ENCODE results near the gene MACROD2.

MACROD2 gene

DNA sequence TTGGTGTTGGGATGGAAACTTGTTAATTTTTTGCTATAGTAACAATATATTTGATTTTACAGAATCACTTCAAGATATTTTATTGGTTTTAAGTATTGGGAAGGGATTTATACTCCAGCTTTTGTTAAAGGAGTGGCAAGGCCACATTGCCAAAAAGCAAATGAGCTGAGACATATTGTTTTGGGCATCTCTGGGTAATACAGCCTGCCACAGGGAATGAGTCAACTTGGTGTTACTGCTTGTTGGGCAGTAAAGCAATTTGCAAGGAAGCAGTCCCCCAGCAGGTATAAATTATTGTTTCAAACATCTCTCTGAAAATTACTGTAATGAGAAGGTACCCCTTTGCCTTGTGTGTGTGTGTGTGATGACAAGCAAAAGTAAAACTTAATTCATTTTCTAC, 1210.4 kb downstream of the MACROD2 start:
- no peak for DNase-seq

DNA sequence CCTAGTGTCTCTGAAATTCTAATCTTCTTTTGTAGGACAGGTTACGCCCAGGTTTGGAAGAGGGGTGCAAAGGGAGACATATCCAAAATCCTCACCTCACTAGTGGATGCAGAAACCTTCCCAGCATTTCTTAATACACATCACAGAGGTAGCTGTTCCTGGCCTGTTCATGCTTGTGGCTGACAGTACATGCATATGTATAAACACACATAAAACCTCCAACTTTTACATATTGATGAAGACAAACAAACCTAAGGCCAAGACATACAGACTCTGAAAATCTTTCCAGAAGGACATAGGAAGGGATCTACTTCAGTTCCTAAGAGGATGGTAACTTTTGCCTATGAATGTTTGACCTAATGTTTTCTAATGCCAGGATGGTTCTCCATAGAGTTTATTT, 1214.2 kb downstream of the MACROD2 start:
- no peak for DNase-seq

DNA sequence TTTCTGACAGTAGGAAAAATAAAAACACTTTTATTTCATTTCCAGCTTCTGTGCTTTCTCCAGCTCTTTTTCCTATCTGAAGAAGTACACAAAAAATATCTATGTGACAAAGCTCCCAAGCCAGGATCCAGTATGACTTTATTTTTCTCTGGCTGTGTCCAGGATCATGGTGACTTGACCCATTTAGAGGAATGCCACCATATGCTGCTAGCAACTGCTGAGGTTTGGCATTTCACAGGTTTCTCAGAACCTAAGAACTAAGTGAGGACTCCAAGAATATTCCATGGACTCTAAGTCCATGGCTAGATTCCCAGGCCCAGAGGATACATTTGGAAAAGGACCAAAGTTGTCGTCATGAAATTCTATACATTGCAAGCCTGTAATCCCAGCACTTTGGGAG, 1218.7 kb downstream of the MACROD2 start:
- no peak for DNase-seq

DNA sequence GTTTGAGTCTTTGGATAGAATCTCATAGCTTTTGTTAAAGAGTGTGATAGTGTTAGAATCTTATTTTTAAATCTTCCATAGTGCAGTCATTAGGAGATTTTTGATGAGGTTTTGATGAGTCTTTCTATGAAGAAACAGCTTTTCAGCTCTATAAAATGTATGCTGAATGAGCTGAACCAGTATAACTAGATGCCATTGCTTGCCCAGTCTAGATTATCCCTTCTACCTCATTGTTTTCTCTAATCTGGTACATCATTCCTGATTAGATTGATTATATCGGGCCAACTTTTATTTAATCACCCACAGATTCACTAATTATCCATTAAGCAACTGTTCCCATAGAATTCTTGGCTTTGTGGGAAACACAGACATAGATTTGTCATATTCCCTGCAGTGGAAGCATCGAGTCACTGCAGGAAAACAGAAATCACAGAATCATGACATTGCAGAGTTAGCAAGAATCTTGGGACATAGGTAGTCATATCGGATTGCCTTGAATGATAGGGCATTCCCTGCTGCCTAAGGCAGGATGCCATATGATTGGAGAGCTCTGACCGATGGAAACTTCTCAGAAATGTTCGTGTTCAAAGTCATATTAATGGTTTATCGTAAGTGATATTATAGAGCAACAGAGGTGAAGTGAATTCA, 1224.8 kb downstream of the MACROD2 start:
- DNase-seq = no peak

DNA sequence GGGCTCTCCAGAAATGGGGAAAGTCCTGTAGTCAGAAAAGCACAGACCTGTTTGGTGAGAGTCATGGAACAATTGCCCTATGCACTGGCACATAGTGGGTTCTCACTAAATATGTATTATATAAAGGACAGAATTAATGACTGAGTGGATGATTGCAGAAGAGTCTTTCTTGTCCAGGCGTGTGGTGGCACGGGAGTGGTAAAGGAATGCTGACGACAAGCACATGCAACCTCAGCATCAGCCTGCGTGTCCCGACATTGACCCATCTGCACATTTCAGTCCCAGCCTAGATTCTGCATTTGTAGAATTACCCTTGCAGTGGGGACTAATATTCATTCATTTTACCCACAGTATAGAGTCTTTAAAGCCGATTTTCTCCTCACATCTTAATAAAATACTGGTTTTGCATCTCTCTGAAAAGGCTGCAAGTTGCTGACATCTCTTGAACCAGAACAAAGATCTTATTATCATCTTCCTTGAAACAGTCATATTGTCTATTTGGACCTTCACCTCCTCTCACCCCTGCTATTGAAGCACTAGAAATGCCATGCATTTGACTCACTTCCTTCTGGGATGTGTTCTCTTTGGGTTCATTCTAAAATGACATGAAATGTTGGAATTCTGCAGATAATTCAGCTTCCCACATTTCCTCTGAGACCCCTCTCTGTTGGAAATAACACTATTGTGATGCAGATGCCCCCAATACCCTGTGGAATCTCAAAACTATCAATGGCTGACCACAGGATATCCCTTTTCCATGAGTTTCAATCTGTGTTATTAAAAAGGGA, 1225.7 kb downstream of the MACROD2 start:
- no peak for DNase-seq

DNA sequence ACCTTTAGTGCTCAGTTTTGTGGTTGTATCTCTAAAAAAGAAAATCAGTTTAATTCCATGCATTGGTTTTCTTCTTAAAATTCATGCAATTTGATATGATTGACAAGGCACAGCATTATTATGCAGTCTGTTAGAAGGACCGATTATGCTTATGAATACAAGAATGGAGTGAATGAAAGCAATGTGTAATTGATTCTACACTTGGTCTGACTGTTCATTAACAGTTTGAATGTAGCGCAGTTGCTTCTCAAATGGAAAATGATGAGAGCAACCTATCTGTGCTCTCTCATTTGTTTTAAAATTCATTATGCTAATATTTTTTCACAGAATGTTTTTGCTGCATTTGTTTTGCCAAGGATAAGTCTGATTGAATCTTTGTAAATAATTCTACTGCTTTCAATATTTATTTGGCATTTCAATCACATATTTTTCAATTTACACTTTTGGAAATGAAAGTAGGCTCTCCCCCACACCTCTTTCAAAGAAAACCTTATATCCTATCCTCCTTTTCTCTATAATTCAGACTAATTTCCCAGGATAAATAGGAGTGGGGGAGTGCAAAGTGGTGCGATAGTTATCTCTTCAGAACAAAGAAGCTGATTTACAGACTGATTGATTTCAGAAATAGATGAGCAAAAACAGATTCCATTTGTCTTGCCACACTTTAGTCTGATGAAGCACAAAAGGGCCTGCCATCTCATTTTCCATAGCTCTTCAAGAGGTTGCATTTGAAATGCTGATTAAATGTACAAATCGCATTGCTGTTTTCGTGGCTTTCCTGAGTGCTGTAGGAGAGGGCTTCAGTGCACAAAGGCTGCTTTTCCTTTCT, 1227.4 kb downstream of the MACROD2 start:
- DNase-seq = no peak

DNA sequence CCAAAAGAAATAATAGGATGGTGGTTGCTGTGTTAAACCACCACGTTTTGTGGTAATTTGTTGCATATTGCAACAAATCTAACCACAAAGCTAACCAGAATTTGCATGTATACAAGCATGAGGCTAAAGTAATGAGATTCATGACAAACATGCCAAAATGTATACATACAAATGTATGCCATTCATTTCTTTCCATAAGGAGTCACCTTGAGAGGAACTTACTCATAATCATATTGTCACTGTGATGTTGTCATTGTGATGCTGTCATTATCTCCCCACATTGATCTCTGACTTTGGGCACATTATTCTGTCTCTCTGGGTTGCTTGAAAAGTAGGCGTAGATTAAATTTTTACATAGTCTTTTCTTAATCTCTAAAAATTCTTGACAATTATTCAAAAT, 1228.9 kb downstream of the MACROD2 start:
- no peak for DNase-seq

DNA sequence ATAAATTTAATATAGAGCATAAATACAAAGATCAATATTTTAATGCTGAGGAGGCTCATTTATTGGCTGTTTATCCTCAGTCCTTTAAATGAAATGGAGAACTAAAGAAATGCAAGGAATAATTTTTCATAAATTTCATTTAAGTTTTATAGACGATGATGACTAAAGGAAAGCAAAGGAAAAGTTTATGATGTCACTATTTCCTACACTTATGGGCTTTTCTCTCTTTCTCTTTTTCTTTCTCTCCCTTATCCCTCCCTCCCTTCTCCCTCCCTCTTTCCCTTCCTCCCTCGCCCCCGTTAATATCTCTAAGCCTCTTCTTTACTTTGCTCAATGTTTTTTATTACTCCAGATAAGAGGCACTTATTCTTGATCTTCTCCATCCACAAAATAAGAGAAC, 1231.8 kb downstream of the MACROD2 start:
- no peak for DNase-seq

DNA sequence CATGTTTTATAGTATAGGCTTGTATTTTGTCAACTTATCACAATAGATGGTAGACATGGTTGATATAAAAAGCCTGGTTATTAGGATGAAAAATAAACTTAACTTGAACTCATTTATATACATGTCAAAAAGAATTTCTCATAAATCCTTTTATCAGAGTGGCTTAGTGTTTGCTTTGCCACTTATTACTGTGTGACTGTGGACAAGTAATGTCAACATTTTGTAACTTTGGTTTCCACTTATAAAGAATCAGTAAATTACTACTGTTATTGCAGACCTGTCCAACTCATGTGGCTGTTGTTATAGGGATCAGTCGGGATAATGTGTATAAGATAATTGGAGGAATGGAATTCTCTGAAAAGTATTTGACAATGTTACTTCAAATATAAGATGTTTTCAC, 1236.9 kb downstream of the MACROD2 start:
- DNase-seq = no peak

DNA sequence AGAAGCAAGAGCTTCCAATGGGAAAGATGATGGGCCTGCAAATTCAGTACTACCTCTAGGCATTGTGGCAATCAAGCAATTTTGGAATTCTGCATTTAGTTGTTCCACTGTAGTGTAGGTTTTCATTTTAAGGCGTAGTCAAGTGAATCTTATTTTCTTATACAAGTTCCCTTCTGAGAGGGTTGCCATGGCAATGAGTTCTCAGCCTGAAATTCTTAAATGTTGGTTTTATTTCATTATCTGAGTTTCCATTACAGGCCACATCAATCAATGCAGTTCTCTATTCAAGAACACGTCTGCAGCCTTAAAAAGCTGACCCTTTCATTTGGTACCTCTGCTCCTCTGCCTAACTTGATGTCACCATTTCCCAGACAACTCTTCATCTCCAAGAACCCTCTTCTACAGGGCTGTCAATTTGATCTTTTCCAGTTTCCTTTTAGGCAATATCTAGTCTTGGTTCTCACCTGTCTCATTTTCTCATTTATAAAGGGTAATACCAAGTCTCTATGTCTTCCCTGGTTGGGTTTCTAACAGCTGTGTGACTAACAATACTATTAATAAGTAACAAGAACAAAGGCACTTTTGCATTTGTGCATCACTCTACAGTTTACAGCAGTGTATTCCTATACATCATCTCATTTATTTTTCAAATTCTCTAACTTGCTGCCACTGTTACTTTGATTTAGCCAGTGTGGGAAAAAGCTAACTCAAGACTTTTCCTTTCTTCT, 1240.3 kb downstream of the MACROD2 start:
- DNase-seq = no peak

DNA sequence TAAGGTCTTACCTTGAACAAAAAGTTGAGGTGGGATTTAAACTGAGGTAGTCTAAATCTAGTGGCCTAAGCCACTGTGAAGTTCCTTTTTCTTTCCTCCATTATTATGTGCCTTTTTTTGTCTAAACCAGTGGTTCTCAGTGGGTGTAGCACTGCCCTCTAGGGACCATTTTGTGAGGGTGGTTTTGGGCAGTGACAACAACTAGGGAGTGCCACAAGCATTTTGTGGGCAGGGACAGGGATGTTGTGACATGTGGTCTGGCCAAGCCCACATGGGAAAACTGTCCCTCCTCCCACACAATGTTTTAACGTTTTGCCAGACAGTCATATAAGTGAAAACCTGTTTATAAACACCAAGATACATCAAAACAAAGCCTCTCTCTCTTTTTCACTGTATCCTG, 1241.5 kb downstream of the MACROD2 start:
- no peak for DNase-seq

DNA sequence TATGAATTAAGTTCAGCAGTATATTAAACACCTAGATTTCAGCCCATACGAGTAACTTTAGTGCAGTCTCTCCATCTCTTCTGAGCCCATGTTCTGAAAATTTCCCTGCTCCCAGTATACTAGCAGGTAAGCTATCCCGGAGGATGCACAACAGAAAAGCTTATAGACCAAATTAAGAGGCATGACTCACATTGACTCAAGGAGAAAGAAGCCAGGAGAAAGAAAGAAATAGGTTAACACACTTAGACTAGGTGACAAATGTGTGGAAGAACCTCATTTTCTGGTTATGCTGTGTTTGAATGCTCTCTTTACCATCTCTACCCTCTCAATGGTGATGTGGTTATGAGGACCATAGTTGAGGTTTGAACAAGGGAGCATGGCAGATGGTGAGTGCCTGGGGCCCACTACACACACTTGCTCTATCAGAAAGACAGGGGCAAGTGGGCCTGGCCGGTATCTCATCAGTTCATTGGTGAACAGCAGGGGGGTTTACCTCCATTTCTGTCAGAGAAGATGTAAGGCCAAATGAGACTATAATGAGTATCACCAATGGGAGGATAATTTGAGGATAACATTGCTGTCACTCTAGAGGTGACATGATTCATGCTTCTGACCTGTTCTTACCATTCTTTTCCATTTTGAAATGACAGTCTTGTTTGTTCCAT, 1244.4 kb downstream of the MACROD2 start:
- no peak for DNase-seq

DNA sequence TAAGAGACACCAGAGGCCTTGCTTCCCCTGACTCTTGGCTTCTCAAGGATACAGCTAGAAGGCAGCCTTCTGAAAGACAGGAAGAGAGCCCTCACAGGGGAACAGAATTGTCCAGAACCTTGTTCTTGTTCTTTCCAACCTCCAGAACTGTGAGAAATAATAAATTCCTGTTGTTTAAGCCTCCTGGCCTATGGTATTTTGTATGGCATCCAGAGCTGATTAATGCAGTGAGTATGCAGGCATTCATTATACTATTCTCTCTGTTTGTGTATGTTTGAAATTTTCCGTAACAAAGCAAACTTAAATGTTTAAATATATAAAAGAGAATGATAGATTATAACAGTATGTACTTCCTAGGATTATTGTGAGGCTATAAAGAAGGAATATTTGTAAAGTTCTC, 1245.5 kb downstream of the MACROD2 start:
- no peak for DNase-seq

DNA sequence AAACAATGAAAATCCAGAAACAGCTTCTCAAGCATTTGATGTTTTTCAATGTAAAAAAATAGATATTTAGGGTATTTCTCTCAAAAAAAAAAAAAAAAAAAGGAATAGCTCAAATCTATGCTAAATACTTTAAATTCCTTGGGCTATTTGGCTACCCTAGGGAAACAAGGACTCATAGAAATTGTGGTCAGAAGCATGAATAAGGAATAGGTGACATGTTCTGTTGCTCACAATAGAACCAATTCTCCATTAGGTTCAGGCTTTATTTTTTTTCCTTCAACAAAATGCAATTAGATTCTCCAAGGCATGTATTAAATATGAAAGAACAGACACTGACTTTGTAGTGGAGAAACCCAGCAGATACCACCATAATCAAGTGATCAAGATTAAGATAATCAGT, 1246.4 kb downstream of the MACROD2 start:
- no peak for DNase-seq

DNA sequence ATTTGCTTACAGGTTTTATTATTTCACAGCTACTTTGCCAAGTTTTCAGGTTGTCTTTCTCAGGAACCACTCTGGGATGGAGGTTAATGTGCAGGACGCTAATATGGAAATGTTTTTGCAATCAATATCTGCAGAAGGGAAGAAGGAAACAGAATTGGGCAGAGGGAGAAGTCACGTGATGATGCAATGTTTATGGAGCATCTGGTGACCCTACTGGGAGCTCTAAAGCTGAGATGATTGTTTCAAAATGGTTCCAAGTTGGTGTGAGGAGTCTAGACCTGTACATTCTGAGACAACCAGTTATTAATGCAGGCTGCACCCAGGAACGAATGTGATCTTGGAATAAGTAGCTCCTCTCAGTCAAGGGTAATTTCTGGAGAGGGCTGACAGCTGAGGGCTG, 1247.5 kb downstream of the MACROD2 start:
- DNase-seq = no peak

DNA sequence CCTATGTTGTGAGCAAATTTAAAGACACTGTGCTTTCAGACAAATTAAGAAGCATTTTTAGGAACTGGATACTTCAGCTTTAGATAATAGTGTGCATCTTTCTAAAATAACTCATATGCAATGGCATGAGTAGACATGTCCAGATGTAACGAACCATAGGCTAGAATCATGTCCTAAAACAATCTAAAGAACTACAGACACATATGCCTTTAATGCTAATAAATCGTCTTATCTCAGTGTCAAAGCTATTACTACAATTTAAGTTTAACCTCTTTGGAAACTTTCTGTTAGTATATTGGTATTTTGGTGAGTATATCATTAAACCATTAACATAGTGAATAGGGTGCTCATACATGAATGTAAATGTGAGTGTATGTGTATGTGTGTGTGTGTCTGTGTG, 1250.6 kb downstream of the MACROD2 start:
- DNase-seq = no peak

DNA sequence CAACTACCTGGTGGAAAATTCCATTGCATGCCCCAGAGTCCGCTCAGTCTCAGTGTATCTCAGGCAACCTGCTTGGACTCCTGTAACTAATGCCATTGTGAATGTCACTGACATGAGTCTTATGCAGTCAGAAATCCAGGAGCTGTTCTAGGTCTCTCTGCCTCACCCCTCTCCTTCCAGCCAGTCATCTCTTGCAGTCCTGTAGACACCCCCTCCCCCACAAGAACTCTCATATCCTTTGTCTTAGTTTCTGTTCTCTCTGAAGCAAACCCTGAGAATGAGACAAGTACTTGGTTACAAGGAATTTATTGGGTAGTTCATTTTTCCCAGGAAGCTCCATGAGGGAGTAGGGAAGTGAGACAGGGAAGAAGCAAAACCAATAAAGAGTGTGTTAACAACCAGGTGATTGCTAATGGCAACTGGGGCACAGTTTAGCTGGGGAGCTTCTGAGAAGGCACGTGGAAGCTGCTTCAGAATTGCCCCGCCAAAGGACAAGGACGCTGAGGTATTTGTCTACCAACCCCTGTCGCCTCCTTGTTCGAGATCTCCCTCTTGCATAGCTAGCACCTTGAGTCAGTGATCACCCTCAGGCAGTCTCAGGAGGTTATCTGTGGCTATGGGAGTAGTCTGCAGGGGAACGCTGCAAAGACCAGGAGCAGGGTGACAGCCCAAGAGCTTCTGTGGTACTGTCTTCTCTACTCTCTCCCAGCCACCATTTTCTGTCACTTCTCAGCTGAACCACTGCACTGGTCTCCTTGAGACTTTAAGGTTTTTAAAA, 1253.5 kb downstream of the MACROD2 start:
- no peak for DNase-seq

DNA sequence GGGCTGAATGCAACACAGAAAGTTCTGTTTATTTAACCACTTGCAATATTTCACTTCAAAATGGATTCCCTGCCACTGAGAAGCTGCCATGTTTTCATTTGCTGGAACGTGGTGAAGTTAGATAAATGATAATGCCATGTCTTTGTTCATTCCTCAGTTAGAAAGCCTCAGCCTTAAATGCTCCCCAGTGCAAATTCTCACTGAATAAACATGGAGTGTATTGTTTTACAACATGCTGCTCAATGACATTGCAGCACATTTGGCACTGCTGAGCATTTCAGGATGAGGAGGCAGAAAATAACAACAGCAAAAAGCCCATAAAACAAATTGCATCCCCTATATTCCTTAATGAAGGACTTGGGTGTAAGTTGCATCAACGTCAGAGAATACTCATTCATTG, 1255.9 kb downstream of the MACROD2 start:
- DNase-seq = no peak

DNA sequence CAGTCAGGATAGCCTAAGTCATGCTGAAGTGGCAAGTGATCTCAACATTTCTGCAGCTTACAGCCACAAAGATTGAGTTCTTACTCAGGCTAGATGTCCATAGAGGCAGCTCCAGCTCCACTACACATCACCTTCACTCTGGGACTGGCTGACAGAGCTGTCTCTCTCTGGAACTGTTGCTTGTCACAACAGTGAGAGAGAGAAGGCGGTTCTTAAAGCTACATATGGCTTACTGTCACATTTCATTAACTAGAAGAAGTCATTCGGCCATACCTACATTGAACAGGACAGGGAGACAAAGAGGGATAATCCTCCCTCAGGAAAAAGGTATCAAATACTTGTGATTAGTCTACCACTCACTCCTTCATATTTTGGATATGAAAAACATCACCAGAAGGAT, 1257.0 kb downstream of the MACROD2 start:
- DNase-seq = no peak

DNA sequence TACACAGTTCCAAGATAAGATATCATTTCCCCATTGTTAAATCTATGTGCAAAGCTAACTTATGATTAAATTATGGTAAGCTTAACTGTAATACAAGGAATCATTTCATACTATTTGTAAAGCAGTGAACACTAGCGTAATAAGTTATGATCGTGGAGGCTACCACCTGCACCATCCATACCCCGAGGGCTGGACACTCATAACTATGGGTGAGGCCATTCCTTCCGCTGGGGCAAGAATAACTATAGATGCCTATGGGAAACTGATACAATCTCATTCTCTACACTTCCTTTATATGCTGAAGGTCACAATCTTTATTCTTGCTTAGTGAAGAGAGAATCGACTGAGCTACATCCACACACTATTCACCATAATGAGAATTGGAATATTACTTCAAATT, 1258.1 kb downstream of the MACROD2 start:
- DNase-seq = no peak

DNA sequence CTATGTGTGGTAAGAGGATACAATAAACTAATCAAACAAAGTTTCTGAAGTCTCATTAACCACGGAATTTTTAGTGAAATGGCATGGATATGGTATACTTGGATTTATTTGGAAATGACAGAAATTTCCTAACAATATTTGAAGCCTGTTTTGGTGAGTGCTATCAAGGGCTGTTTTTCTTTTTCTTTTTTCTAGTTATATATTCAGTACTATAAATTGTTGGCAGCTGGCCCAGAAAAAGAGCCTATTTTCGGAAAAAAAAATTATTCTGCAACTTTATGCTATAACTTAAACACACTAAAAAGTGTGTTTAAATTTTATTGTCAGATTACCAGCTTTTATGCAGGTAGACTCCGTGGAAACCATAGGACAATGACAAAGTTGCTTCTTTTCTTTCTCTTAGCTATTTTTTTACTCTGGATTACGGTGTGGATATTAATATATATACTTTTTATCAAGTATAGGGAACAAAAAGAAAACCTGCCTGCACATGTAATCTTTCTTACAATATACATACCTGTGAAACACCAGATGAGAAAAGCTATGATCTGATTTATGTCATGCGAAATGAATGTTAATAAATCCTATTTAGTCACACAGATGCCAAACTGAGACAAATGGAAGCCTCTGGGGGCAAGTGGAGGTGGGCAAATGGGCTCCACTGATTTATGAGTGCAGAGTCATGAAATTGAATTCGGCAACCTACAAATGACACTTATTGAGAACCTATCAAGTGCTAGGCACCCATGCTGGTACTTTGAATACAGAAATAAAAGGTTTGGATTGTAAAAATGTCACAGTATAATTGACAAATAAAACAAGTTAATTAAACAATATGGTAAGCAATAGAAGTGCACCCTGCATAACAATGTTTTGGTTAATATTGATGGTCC, 1261.6 kb downstream of the MACROD2 start:
- DNase-seq = no peak

Data from right forelimb (tissue), 1 donor.